ENCODE data around the gene ZBED5. TPM values are rescaled to one million over a fixed set of nuclear protein-coding genes. Genes with fewer than 3 reads are reported as not detected.

Gene ZBED5
- total RNA-seq (55.1 TPM), polyA plus RNA-seq (131 TPM)
- long read RNA-seq, donor 1, partial matches to known transcripts: 0 of 2 reads
- long read RNA-seq, donor 1, other reads (novel, unspliced or antisense): 0 of 2 reads
- long read RNA-seq, donor 2: 0 reads
- long read RNA-seq, donor 3, transcript ZBED5-201 (3 exons, 2,512 nt): major isoform, 14 of 23 reads
- long read RNA-seq, donor 3, partial matches to known transcripts: 6 of 23 reads
- long read RNA-seq, donor 3, other reads (novel, unspliced or antisense): 0 of 23 reads
- long read RNA-seq, donor 4, partial matches to known transcripts: 0 of 6 reads
- long read RNA-seq, donor 4, other reads (novel, unspliced or antisense): 0 of 6 reads
- long read RNA-seq, donor 5, transcript ZBED5-201 (3 exons, 2,512 nt): major isoform, 12 of 34 reads
- long read RNA-seq, donor 5, partial matches to known transcripts: 8 of 34 reads
- long read RNA-seq, donor 5, other reads (novel, unspliced or antisense): 9 of 34 reads
- long read RNA-seq, donor 6, transcript ZBED5-201 (3 exons, 2,512 nt): major isoform, 6 of 25 reads
- long read RNA-seq, donor 6, partial matches to known transcripts: 10 of 25 reads
- long read RNA-seq, donor 6, other reads (novel, unspliced or antisense): 6 of 25 reads
- long read RNA-seq, donor 7, transcript ZBED5-201 (3 exons, 2,512 nt): major isoform, 5 of 8 reads
- long read RNA-seq, donor 7, partial matches to known transcripts: 0 of 8 reads
- long read RNA-seq, donor 7, other reads (novel, unspliced or antisense): 0 of 8 reads
- long read RNA-seq, donor 8, partial matches to known transcripts: 0 of 2 reads
- long read RNA-seq, donor 8, other reads (novel, unspliced or antisense): 0 of 2 reads
- long read RNA-seq, donor 9, partial matches to known transcripts: 0 of 14 reads
- long read RNA-seq, donor 9, other reads (novel, unspliced or antisense): 5 of 14 reads
- long read RNA-seq, donor 10, transcript ZBED5-201 (3 exons, 2,512 nt): major isoform, 9 of 12 reads
- long read RNA-seq, donor 10, partial matches to known transcripts: 0 of 12 reads
- long read RNA-seq, donor 10, other reads (novel, unspliced or antisense): 0 of 12 reads

GRCh38 chr11:10857709-10858438, at the start of gene ZBED5:
TSS of gene ZBED5 (minus strand) at chr11:10858053. CDS start at chr11:10854945, 3,108 bp downstream.
- peaks cover 5 to 9% of the 10 kb centered on the region in 2 donors for H3K4me1 ChIP-seq (ENCODE audit: control insufficient read depth in 2 of 2, insufficient read depth in 2 of 2, low read length in 2 of 2)
- peak; percentile 92 to 99 (median 98) for DNase-seq (ENCODE audit: low read depth in 6 of 9, low spot score in 9 of 9)
- H3K9me3 ChIP-seq (ENCODE audit: control insufficient read depth in 2 of 2, insufficient read depth in 1 of 2, low read length in 1 of 2): no peaks in the 10 kb centered on the region
- no peaks in the 10 kb centered on the region for H3K27me3 ChIP-seq (ENCODE audit: control insufficient read depth in 2 of 2, insufficient read depth in 1 of 2, low read length in 1 of 2)
- peaks cover 18 to 33% of the 10 kb centered on the region in 2 donors for H3K36me3 ChIP-seq (ENCODE audit: control insufficient read depth in 2 of 2, insufficient read depth in 2 of 2, low read length in 1 of 2)
- H3K27ac ChIP-seq (ENCODE audit: low read depth in 1 of 2, low read length in 1 of 2): peak within 1 kb of the TSS; percentile 99
- peak within 1 kb of the TSS; percentile 88 to 96 for H3K4me3 ChIP-seq (ENCODE audit: low read length in 2 of 2)
- under 1% methylated on average over 59 of the region's 59 CpGs for WGBS

GRCh38 chr11:10906521-10906920, 48.7 kb upstream of the ZBED5 start:
- Histone ChIP-seq H3K9me3 (ENCODE audit: control insufficient read depth in 2 of 2, insufficient read depth in 1 of 2, low read length in 1 of 2) (no peaks in the 10 kb centered on the region), H3K27me3 (ENCODE audit: control insufficient read depth in 2 of 2, insufficient read depth in 1 of 2, low read length in 1 of 2) (no peaks in the 10 kb centered on the region), H3K4me1 (ENCODE audit: control insufficient read depth in 2 of 2, insufficient read depth in 2 of 2, low read length in 2 of 2) (no peaks in the 10 kb centered on the region), H3K36me3 (ENCODE audit: control insufficient read depth in 2 of 2, insufficient read depth in 2 of 2, low read length in 1 of 2) (no peaks in the 10 kb centered on the region), H3K27ac (ENCODE audit: low read depth in 1 of 2, low read length in 1 of 2) (no peak overlapping the region), H3K4me3 (ENCODE audit: low read length in 2 of 2) (no peak overlapping the region)
- DNase-seq (ENCODE audit: low read depth in 6 of 9, low spot score in 9 of 9): no peak
- WGBS: 84% methylated on average over 2 of the region's 2 CpGs

- DNase-seq (ENCODE audit: low read depth in 6 of 9, low spot score in 9 of 9): no peak
- Histone ChIP-seq H3K36me3 (ENCODE audit: control insufficient read depth in 2 of 2, insufficient read depth in 2 of 2, low read length in 1 of 2) (no peaks in the 10 kb centered on the region), H3K27me3 (ENCODE audit: control insufficient read depth in 2 of 2, insufficient read depth in 1 of 2, low read length in 1 of 2) (no peaks in the 10 kb centered on the region), H3K9me3 (ENCODE audit: control insufficient read depth in 2 of 2, insufficient read depth in 1 of 2, low read length in 1 of 2) (no peaks in the 10 kb centered on the region), H3K27ac (ENCODE audit: low read depth in 1 of 2, low read length in 1 of 2) (no peak overlapping the region), H3K4me1 (ENCODE audit: control insufficient read depth in 2 of 2, insufficient read depth in 2 of 2, low read length in 2 of 2) (peaks cover 0 to 18% of the 10 kb centered on the region in 2 donors), H3K4me3 (ENCODE audit: low read length in 2 of 2) (no peak overlapping the region)
- 93% methylated on average over 9 of the region's 9 CpGs for WGBS
These were observed 44.6 kb upstream of the ZBED5 start for GRCh38 chr11:10902301-10903063.

- H3K9me3 ChIP-seq (ENCODE audit: control insufficient read depth in 2 of 2, insufficient read depth in 1 of 2, low read length in 1 of 2): no peaks in the 10 kb centered on the region
- peaks cover 0 to 18% of the 10 kb centered on the region in 2 donors for H3K4me1 ChIP-seq (ENCODE audit: control insufficient read depth in 2 of 2, insufficient read depth in 2 of 2, low read length in 2 of 2)
- no peak overlapping the region for H3K4me3 ChIP-seq (ENCODE audit: low read length in 2 of 2)
- H3K27me3 ChIP-seq (ENCODE audit: control insufficient read depth in 2 of 2, insufficient read depth in 1 of 2, low read length in 1 of 2): no peaks in the 10 kb centered on the region
- H3K36me3 ChIP-seq (ENCODE audit: control insufficient read depth in 2 of 2, insufficient read depth in 2 of 2, low read length in 1 of 2): no peaks in the 10 kb centered on the region
- H3K27ac ChIP-seq (ENCODE audit: low read depth in 1 of 2, low read length in 1 of 2): peak overlapping the region; percentile 64 to 77
- DNase-seq (ENCODE audit: low read depth in 6 of 9, low spot score in 9 of 9): no peak
- WGBS: 86% methylated on average over 9 of the region's 9 CpGs
These were observed 43.0 kb upstream of the ZBED5 start for GRCh38 chr11:10900681-10901415.

GRCh38 chr11:10899121-10899830, 41.4 kb upstream of the ZBED5 start:
- peaks cover 0 to 18% of the 10 kb centered on the region in 2 donors for H3K4me1 ChIP-seq (ENCODE audit: control insufficient read depth in 2 of 2, insufficient read depth in 2 of 2, low read length in 2 of 2)
- no peaks in the 10 kb centered on the region for H3K27me3 ChIP-seq (ENCODE audit: control insufficient read depth in 2 of 2, insufficient read depth in 1 of 2, low read length in 1 of 2)
- no peaks in the 10 kb centered on the region for H3K9me3 ChIP-seq (ENCODE audit: control insufficient read depth in 2 of 2, insufficient read depth in 1 of 2, low read length in 1 of 2)
- H3K27ac ChIP-seq (ENCODE audit: low read depth in 1 of 2, low read length in 1 of 2): peak overlapping the region; percentile 77 to 85
- 84% methylated on average over 7 of the region's 7 CpGs for WGBS
- no peak for DNase-seq (ENCODE audit: low read depth in 6 of 9, low spot score in 9 of 9)
- H3K4me3 ChIP-seq (ENCODE audit: low read length in 2 of 2): no peak overlapping the region
- no peaks in the 10 kb centered on the region for H3K36me3 ChIP-seq (ENCODE audit: control insufficient read depth in 2 of 2, insufficient read depth in 2 of 2, low read length in 1 of 2)

- DNase-seq (ENCODE audit: low read depth in 6 of 9, low spot score in 9 of 9): no peak
- H3K36me3 ChIP-seq (ENCODE audit: control insufficient read depth in 2 of 2, insufficient read depth in 2 of 2, low read length in 1 of 2): no peaks in the 10 kb centered on the region
- WGBS: 98% methylated on average over 4 of the region's 4 CpGs
- peak overlapping the region in 1 of 2 donors; percentile 48 for H3K27ac ChIP-seq (ENCODE audit: low read depth in 1 of 2, low read length in 1 of 2)
- H3K4me1 ChIP-seq (ENCODE audit: control insufficient read depth in 2 of 2, insufficient read depth in 2 of 2, low read length in 2 of 2): peaks cover 0 to 18% of the 10 kb centered on the region in 2 donors
- no peak overlapping the region for H3K4me3 ChIP-seq (ENCODE audit: low read length in 2 of 2)
- H3K27me3 ChIP-seq (ENCODE audit: control insufficient read depth in 2 of 2, insufficient read depth in 1 of 2, low read length in 1 of 2): no peaks in the 10 kb centered on the region
- H3K9me3 ChIP-seq (ENCODE audit: control insufficient read depth in 2 of 2, insufficient read depth in 1 of 2, low read length in 1 of 2): no peaks in the 10 kb centered on the region
These were observed 40.8 kb upstream of the ZBED5 start for GRCh38 chr11:10898763-10899025.

GRCh38 chr11:10898003-10898762, 40.3 kb upstream of the ZBED5 start:
- WGBS: 99% methylated on average over 5 of the region's 5 CpGs
- peak in 1 of 9 donors; percentile 12 for DNase-seq (ENCODE audit: low read depth in 6 of 9, low spot score in 9 of 9)
- Histone ChIP-seq H3K36me3 (ENCODE audit: control insufficient read depth in 2 of 2, insufficient read depth in 2 of 2, low read length in 1 of 2) (no peaks in the 10 kb centered on the region), H3K9me3 (ENCODE audit: control insufficient read depth in 2 of 2, insufficient read depth in 1 of 2, low read length in 1 of 2) (no peaks in the 10 kb centered on the region), H3K27ac (ENCODE audit: low read depth in 1 of 2, low read length in 1 of 2) (peak overlapping the region in 1 of 2 donors; percentile 48), H3K4me3 (ENCODE audit: low read length in 2 of 2) (no peak overlapping the region), H3K4me1 (ENCODE audit: control insufficient read depth in 2 of 2, insufficient read depth in 2 of 2, low read length in 2 of 2) (peaks cover 0 to 18% of the 10 kb centered on the region in 2 donors), H3K27me3 (ENCODE audit: control insufficient read depth in 2 of 2, insufficient read depth in 1 of 2, low read length in 1 of 2) (no peaks in the 10 kb centered on the region)

Measured in thymus (tissue), 14 donors.